ENCODE results near the gene PARVB. TPM values are rescaled to one million over a fixed set of nuclear protein-coding genes. Genes with fewer than 3 reads are reported as not detected.

The PARVB gene
- total RNA-seq, 2 donors from 2014 or later: 7.3 to 9.2 TPM

DNA sequence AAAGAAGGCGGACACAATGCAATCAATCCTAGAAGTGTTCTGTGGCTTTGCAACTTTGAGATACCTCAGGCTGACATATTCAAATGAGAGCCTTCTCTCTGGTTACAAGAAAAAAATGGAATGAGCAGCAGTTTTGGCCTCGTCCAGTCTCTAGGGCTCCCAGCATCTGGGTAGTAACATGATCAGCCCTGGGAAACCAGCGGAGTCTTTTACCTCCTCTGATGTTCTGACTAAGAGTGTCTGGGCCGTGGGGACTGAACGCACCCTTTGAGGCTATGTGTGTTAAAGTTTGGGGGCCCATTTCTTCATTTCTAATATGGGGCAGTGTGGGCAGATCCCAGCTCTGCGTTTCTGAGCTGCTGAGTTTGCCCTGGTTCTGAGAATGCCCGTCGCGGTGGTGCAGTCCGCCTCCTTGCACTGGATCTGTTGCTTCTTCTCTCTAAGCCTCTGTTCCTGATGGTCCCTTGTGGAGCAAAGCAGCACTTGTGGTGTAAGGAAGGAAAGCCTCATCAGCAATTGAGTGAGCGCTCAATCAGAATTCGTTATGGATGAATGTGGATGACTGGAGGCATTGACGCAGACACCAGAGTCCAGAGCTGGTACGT is 8.1 kb downstream of the PARVB start:
- no peaks in the 10 kb centered on the region for H3K36me3 ChIP-seq (replicated peaks in 1 of 2; ENCODE audit: insufficient read depth in 1 of 2, low read depth in 2 of 2)
- no peak overlapping the region for H3K4me3 ChIP-seq
- H3K4me1 ChIP-seq: peaks cover 6% of the 10 kb centered on the region
- no peaks in the 10 kb centered on the region for H3K27me3 ChIP-seq
- no peak for TF ChIP-seq POLR2A (IDR thresholded peaks at IDR 0.05)
- TF ChIP-seq, protein P1, sequence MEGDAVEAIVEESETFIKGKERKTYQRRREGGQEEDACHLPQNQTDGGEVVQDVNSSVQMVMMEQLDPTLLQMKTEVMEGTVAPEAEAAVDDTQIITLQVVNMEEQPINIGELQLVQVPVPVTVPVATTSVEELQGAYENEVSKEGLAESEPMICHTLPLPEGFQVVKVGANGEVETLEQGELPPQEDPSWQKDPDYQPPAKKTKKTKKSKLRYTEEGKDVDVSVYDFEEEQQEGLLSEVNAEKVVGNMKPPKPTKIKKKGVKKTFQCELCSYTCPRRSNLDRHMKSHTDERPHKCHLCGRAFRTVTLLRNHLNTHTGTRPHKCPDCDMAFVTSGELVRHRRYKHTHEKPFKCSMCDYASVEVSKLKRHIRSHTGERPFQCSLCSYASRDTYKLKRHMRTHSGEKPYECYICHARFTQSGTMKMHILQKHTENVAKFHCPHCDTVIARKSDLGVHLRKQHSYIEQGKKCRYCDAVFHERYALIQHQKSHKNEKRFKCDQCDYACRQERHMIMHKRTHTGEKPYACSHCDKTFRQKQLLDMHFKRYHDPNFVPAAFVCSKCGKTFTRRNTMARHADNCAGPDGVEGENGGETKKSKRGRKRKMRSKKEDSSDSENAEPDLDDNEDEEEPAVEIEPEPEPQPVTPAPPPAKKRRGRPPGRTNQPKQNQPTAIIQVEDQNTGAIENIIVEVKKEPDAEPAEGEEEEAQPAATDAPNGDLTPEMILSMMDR (IDR thresholded peaks at IDR 0.05): no peak
- 69 to 91% methylated on average over 6 to 14 of the region's 14 CpGs for WGBS, 2 donors
- no peak for ATAC-seq
- DNase-seq: no peak
- intact Hi-C loops (cut with DNase I): no loop called here
- no peaks in the 10 kb centered on the region for H3K9me3 ChIP-seq
- no peak overlapping the region for H3K27ac ChIP-seq

- no peak for ATAC-seq
- DNase-seq: no peak
- H3K27ac ChIP-seq: no peak overlapping the region
Measured at GRCh38 chr22:44033287-44033686, 9.2 kb downstream of the PARVB start.

GRCh38 chr22:44033694-44034093 is 9.6 kb downstream of the PARVB start:
- Histone ChIP-seq H3K4me1 (peaks cover 6% of the 10 kb centered on the region), H3K4me3 (no peak overlapping the region), H3K36me3 (replicated peaks in 1 of 2; ENCODE audit: insufficient read depth in 1 of 2, low read depth in 2 of 2) (no peaks in the 10 kb centered on the region), H3K9me3 (no peaks in the 10 kb centered on the region), H3K27me3 (no peaks in the 10 kb centered on the region), H3K27ac (no peak overlapping the region)
- no peak for ATAC-seq
- 72 to 75% methylated on average over 8 of the region's 8 CpGs for WGBS, 2 donors
- no peak for DNase-seq
- intact Hi-C loops (cut with DNase I): no loop called here
- TF ChIP-seq POLR2A (IDR thresholded peaks at IDR 0.05): no peak
- TF ChIP-seq, protein P1 (IDR thresholded peaks at IDR 0.05): no peak

More at GRCh38 chr22:44033287-44033686, 9.2 kb downstream of the PARVB start:
- 79 to 86% methylated on average over 6 to 7 of the region's 7 CpGs for WGBS, 2 donors
- no peaks in the 10 kb centered on the region for H3K36me3 ChIP-seq (replicated peaks in 1 of 2; ENCODE audit: insufficient read depth in 1 of 2, low read depth in 2 of 2)
- no peaks in the 10 kb centered on the region for H3K9me3 ChIP-seq
- H3K4me3 ChIP-seq: no peak overlapping the region
- H3K4me1 ChIP-seq: peaks cover 6% of the 10 kb centered on the region
- TF ChIP-seq POLR2A (IDR thresholded peaks at IDR 0.05): no peak
- TF ChIP-seq, protein P1 (IDR thresholded peaks at IDR 0.05): no peak
- no peaks in the 10 kb centered on the region for H3K27me3 ChIP-seq
- intact Hi-C loops (cut with DNase I): no loop called here

DNA sequence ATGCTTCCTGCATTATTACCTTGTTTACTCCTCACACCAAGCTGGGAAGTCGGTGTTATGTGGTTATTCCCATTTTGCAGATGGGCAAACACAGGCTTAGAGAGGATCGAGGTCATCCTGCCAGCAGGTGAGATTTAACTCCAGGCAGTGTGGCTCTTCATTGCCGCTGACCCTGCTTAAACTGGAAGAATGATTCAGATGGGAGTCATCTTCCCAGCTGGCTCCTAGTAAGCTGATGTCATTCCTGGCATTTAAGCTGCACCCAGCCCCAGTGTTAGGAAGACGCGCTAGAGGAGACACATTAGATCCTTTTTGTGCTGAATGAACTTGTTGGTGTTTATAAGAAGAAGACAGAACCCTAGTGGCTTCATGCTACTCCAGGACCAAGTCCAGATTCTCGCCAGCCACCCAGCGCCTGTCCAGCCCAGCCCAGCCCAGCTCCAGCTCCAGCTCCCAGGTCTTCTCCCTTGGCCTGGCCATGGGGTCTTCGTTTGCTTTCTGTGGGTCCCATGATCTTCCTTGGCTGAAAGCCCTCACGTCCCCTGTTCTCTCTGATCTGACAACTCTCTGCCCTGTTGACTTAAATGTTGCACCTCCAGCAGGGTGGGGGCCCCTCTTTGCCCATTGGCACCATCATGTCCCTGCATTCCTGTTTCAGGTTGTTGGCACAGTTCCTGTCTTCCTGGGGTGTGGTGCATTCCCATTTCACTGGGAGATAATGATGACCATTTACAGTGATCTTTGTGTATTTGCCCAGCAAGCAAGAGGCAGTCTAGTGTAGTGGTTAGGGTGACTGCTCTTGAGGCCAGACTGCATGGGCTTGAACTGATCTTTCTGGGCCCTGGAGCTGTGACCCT is 13.6 kb downstream of the PARVB start:
- H3K27me3 ChIP-seq: no peaks in the 10 kb centered on the region
- DNase-seq: peak in 1 of 4 donors; percentile 29
- H3K4me3 ChIP-seq: no peak overlapping the region
- H3K9me3 ChIP-seq: no peaks in the 10 kb centered on the region
- intact Hi-C loops (cut with DNase I): no loop called here
- no peaks in the 10 kb centered on the region for H3K4me1 ChIP-seq
- H3K27ac ChIP-seq: no peak overlapping the region
- no peaks in the 10 kb centered on the region for H3K36me3 ChIP-seq (replicated peaks in 1 of 2; ENCODE audit: insufficient read depth in 1 of 2, low read depth in 2 of 2)
- peak; percentile 33 for ATAC-seq
- TF ChIP-seq POLR2A (IDR thresholded peaks at IDR 0.05): no peak
- TF ChIP-seq, protein P1 (IDR thresholded peaks at IDR 0.05): no peak
- 80 to 82% methylated on average over 9 of the region's 9 CpGs for WGBS, 2 donors

Measured in body of pancreas (tissue), 4 donors.